HepG2 (cell line): ENCODE results near the gene FBXO2. TPM values are rescaled to one million over a fixed set of nuclear protein-coding genes. Genes with fewer than 3 reads are reported as not detected.

Source experiments
- ARNT ChIP-seq: fragments of 450-650 bp; IDR thresholded peaks from 2 replicates; pipeline ENCODE4 v1.6.1; 2017
- BHLHE40 ChIP-seq: IDR thresholded peaks from 2 replicates; pipeline ENCODE4 v1.6.1; 2011; ENCODE audit warnings: low read length, improper control_type of control experiment
- EED ChIP-seq: sonication (generic); formaldehyde crosslinking; IDR thresholded peaks from 2 replicates; pipeline ENCODE4 v1.5.0; 2020; ENCODE audit warnings: mild to moderate bottlenecking, missing genetic modification reagents
- FOXA1 ChIP-seq, 2 experiments: fragments of 450-650 bp in 1 of 2; sonication (generic) in 1 of 2; formaldehyde crosslinking in 1 of 2; IDR thresholded peaks; 2 replicates each; pipeline versions ENCODE4 v1.4.0 to v1.6.1; 2016 to 2020; ENCODE audit warnings: missing genetic modification reagents in 1 of 2
- FOXJ3 ChIP-seq: sonication (generic); formaldehyde crosslinking; IDR thresholded peaks from 2 replicates; pipeline ENCODE4 v1.4.0; 2020; ENCODE audit warnings: missing genetic modification reagents, mild to moderate bottlenecking, borderline replicate concordance
- FOXM1 ChIP-seq: sonication (generic); formaldehyde crosslinking; IDR thresholded peaks from 2 replicates; pipeline ENCODE4 v1.5.0; 2020; ENCODE audit warnings: missing genetic modification reagents
- HNF1B ChIP-seq: sonication (generic); formaldehyde crosslinking; IDR thresholded peaks from 2 replicates; pipeline ENCODE4 v1.5.1; 2020; ENCODE audit warnings: mild to moderate bottlenecking, moderate library complexity, missing genetic modification reagents
- JUN ChIP-seq: sonication (generic); formaldehyde crosslinking; IDR thresholded peaks from 2 replicates; pipeline ENCODE4 v1.4.0; 2020; ENCODE audit warnings: mild to moderate bottlenecking, missing genetic modification reagents
- NFAT5 ChIP-seq: sonication (generic); formaldehyde crosslinking; IDR thresholded peaks from 2 replicates; pipeline ENCODE4 v1.4.0; 2020; ENCODE audit warnings: missing genetic modification reagents
- SPEN ChIP-seq: sonication (generic); formaldehyde crosslinking; IDR thresholded peaks from 2 replicates; pipeline ENCODE4 v1.5.1; 2020; ENCODE audit warnings: low read depth, mild to moderate bottlenecking, missing genetic modification reagents
- TBX2 ChIP-seq: sonication (generic); formaldehyde crosslinking; IDR thresholded peaks from 2 replicates; pipeline ENCODE4 v1.5.0; 2020; ENCODE audit warnings: missing genetic modification reagents, mild to moderate bottlenecking, borderline replicate concordance
- ZNF510 ChIP-seq: sonication (generic); formaldehyde crosslinking; IDR thresholded peaks from 2 replicates; pipeline ENCODE4 v1.4.0; 2020; ENCODE audit warnings: low read depth, mild to moderate bottlenecking, missing genetic modification reagents
- ZNF512 ChIP-seq: sonication (generic); formaldehyde crosslinking; IDR thresholded peaks from 2 replicates; pipeline ENCODE4 v1.4.0; 2020; ENCODE audit warnings: mild to moderate bottlenecking, missing genetic modification reagents
- ZNF512B ChIP-seq: sonication (generic); formaldehyde crosslinking; IDR thresholded peaks from 2 replicates; pipeline ENCODE4 v1.5.1; 2020; ENCODE audit warnings: missing genetic modification reagents, mild to moderate bottlenecking, borderline replicate concordance
- ZNF552 ChIP-seq: sonication (generic); formaldehyde crosslinking; IDR thresholded peaks from 2 replicates; pipeline ENCODE4 v1.9.0; 2022; ENCODE audit warnings: missing genetic modification reagents, mild to moderate bottlenecking, borderline replicate concordance
- ZNF777 ChIP-seq: sonication (generic); formaldehyde crosslinking; IDR thresholded peaks from 2 replicates; pipeline ENCODE4 v1.4.0; 2020; ENCODE audit warnings: missing genetic modification reagents
- ZNF878 ChIP-seq: sonication (generic); formaldehyde crosslinking; IDR thresholded peaks from 2 replicates; pipeline ENCODE4 v1.8.1; 2023; ENCODE audit warnings: mild to moderate bottlenecking, missing genetic modification reagents, moderate library complexity
- ZSCAN12 ChIP-seq: sonication (generic); formaldehyde crosslinking; IDR thresholded peaks from 2 replicates; pipeline ENCODE4 v1.9.0; 2021; ENCODE audit warnings: mild to moderate bottlenecking, missing genetic modification reagents
- polyA plus RNA-seq, 8 experiments: library from polyadenylated mRNA; depleted of rRNA in 3 of 8; stranded (reverse) in 7 of 8; unstranded in 1 of 8; fragments of >200 nt; fragmentation: Illumina TruSeq in 4 of 8; extraction: Trizol in 4 of 8; gene quantifications; 2 replicates each; pipeline versions ENCODE4 v1.2.1 to v1.2.3, GENCODE V29; 2011 to 2016; ENCODE audit warnings: low read depth in 4 of 8, missing spikeins in 1 of 8, mixed read lengths in 1 of 8; ENCODE audit not compliant: insufficient read depth in 1 of 8
- total RNA-seq, 5 experiments: library from RNA; depleted of rRNA; stranded (reverse); fragments of >200 nt; fragmentation: Illumina TruSeq; extraction: Trizol; gene quantifications; 2 replicates each; pipeline ENCODE4 v1.2.3, GENCODE V29; 2016; ENCODE audit warnings: low read depth in 1 of 5

FBXO2 gene
- total and polyA plus RNA-seq, 2 of the 13 experiments (the other 11 are each of a cell fraction or from before 2014, with no cell fraction given) = 79.3 to 112 TPM

GRCh38 chr1:11671544-11672286 is 17.5 kb upstream of the FBXO2 start (continued):
- TF ChIP-seq NFAT5 (CRISPR knock-in tag) (no peak), ARNT (no peak), JUN (CRISPR knock-in tag) (0 out of 2 replicates have a peak, but pooled peaks have one; percentile 13), TBX2 (CRISPR knock-in tag) (peak; percentile 80; the same call in 1 of the 2 replicates), ZNF552 (0 out of 2 replicates have a peak, but pooled peaks have one; percentile 19), FOXJ3 (CRISPR knock-in tag) (peak; percentile 41; the same call in 1 of the 2 replicates), ZNF510 (CRISPR knock-in tag) (no peak; the same call in 1 of the 2 replicates), FOXA1 (IDR thresholded peaks at IDR 0.05) (no peak), FOXA1 (CRISPR knock-in tag; IDR thresholded peaks at IDR 0.05) (no peak), ZNF878 (CRISPR knock-in tag) (no peak), ZNF512B (no peak), HNF1B (no peak), ZNF777 (CRISPR knock-in tag) (no peak; the same call in 1 of the 2 replicates), ZSCAN12 (CRISPR knock-in tag) (no peak), FOXM1 (CRISPR knock-in tag) (no peak), EED (no peak), ZNF512 (CRISPR knock-in tag) (no peak), BHLHE40 (no peak), SPEN (CRISPR knock-in tag) (no peak)
